HepG2 (cell line): Measurements from ENCODE around the gene CMTM3. TPM values are rescaled to one million over a fixed set of nuclear protein-coding genes. Genes with fewer than 3 reads are reported as not detected.

Experiments
- E2F2 ChIP-seq: sonication (generic); formaldehyde crosslinking; IDR thresholded peaks from 2 replicates; pipeline ENCODE4 v1.4.0; 2020; ENCODE audit warnings: missing genetic modification reagents, borderline replicate concordance
- HIC2 ChIP-seq: sonication (generic); formaldehyde crosslinking; IDR thresholded peaks from 2 replicates; pipeline ENCODE4 v1.9.0; 2022; ENCODE audit warnings: low read depth, missing genetic modification reagents
- HIVEP1 ChIP-seq: sonication (generic); formaldehyde crosslinking; IDR thresholded peaks from 2 replicates; pipeline ENCODE4 v1.4.0; 2020; ENCODE audit warnings: mild to moderate bottlenecking, missing genetic modification reagents
- KDM6A ChIP-seq: IDR thresholded peaks from 2 replicates; pipeline ENCODE4 v1.6.1; 2016; ENCODE audit warnings: low read depth
- MYNN ChIP-seq: sonication (generic); formaldehyde crosslinking; IDR thresholded peaks from 2 replicates; pipeline ENCODE4 v1.4.0; 2020; ENCODE audit warnings: mild to moderate bottlenecking, low read depth, missing genetic modification reagents
- MYPOP ChIP-seq: sonication (generic); formaldehyde crosslinking; IDR thresholded peaks from 2 replicates; pipeline ENCODE4 v1.8.1; 2023; ENCODE audit warnings: mild to moderate bottlenecking, moderate library complexity, missing genetic modification reagents
- NBN ChIP-seq: fragments of 450-650 bp; conservative IDR thresholded peaks from 2 replicates; pipeline ENCODE4 v1.6.1; 2017
- PITX1 ChIP-seq: sonication (generic); formaldehyde crosslinking; IDR thresholded peaks from 2 replicates; pipeline ENCODE4 v1.5.1; 2020; ENCODE audit warnings: mild to moderate bottlenecking, missing genetic modification reagents
- RARG ChIP-seq: sonication (generic); formaldehyde crosslinking; IDR thresholded peaks from 2 replicates; pipeline ENCODE4 v1.4.0; 2020; ENCODE audit warnings: low read depth, mild to moderate bottlenecking, missing genetic modification reagents
- RBM22 ChIP-seq: fragments of 200-400 bp; formaldehyde crosslinking; optimal IDR thresholded peaks from 2 replicates; pipeline ENCODE3; 2017; ENCODE audit warnings: mild to moderate bottlenecking, low read length, moderate library complexity
- RERE ChIP-seq: IDR thresholded peaks from 2 replicates; pipeline ENCODE4 v1.6.1; 2016; ENCODE audit warnings: low read depth, missing genetic modification reagents, missing compliant biosample characterization
- SIN3B ChIP-seq: fragments of 150-350 bp; IDR thresholded peaks from 2 replicates; pipeline ENCODE4 v1.6.1; 2014; ENCODE audit warnings: low read length
- SRF ChIP-seq: IDR thresholded peaks from 2 replicates; pipeline ENCODE4 v1.6.1; 2011; ENCODE audit warnings: mild to moderate bottlenecking, low read depth, low read length, moderate library complexity
- SRY ChIP-seq: sonication (generic); formaldehyde crosslinking; IDR thresholded peaks from 2 replicates; pipeline ENCODE4 v1.8.0; 2022; ENCODE audit warnings: mild to moderate bottlenecking, missing genetic modification reagents
- STAT6 ChIP-seq: sonication (generic); formaldehyde crosslinking; IDR thresholded peaks from 2 replicates; pipeline ENCODE4 v1.4.0; 2020; ENCODE audit warnings: missing genetic modification reagents, mild to moderate bottlenecking, borderline replicate concordance
- TCF7L2 ChIP-seq: IDR thresholded peaks from 2 replicates; pipeline ENCODE4 v1.6.1; 2011; ENCODE audit warnings: mild to moderate bottlenecking, low read depth, low read length, moderate library complexity
- ZNF331 ChIP-seq: sonication (generic); formaldehyde crosslinking; IDR thresholded peaks from 2 replicates; pipeline ENCODE4 v1.4.0; 2020; ENCODE audit warnings: missing genetic modification reagents
- ZNF768 ChIP-seq: sonication (generic); formaldehyde crosslinking; IDR thresholded peaks from 2 replicates; pipeline ENCODE4 v1.4.0; 2020; ENCODE audit warnings: missing genetic modification reagents
- polyA plus RNA-seq, 8 experiments: library from polyadenylated mRNA; depleted of rRNA in 3 of 8; stranded (reverse) in 7 of 8; unstranded in 1 of 8; fragments of >200 nt; fragmentation: Illumina TruSeq in 4 of 8; extraction: Trizol in 4 of 8; gene quantifications; 2 replicates each; pipeline versions ENCODE4 v1.2.1 to v1.2.3, GENCODE V29; 2011 to 2016; ENCODE audit warnings: low read depth in 4 of 8, missing spikeins in 1 of 8, mixed read lengths in 1 of 8; ENCODE audit not compliant: insufficient read depth in 1 of 8
- total RNA-seq, 5 experiments: library from RNA; depleted of rRNA; stranded (reverse); fragments of >200 nt; fragmentation: Illumina TruSeq; extraction: Trizol; gene quantifications; 2 replicates each; pipeline ENCODE4 v1.2.3, GENCODE V29; 2016; ENCODE audit warnings: low read depth in 1 of 5

Gene CMTM3
- total and polyA plus RNA-seq, 2 of the 13 experiments (the other 11 are each of a cell fraction or from before 2014, with no cell fraction given) = 29.2 to 48.7 TPM

- no peak for TF ChIP-seq RERE (CRISPR knock-in tag)
- TF ChIP-seq RBM22 = no peak
- no peak; the same call in 1 of the 2 replicates for TF ChIP-seq PITX1 (CRISPR knock-in tag)
- TF ChIP-seq HIVEP1 (CRISPR knock-in tag) = no peak
- TF ChIP-seq ZNF331 (CRISPR knock-in tag) = no peak
- TF ChIP-seq E2F2 (CRISPR knock-in tag) = no peak
- TF ChIP-seq MYPOP (CRISPR knock-in tag) = no peak
- no peak for TF ChIP-seq TCF7L2
- no peak for TF ChIP-seq SRY (CRISPR knock-in tag)
- TF ChIP-seq STAT6 (CRISPR knock-in tag) = no peak
- no peak for TF ChIP-seq SIN3B
- no peak for TF ChIP-seq SRF
- no peak for TF ChIP-seq KDM6A (CRISPR knock-in tag)
- TF ChIP-seq ZNF768 (CRISPR knock-in tag) = no peak
- no peak for TF ChIP-seq NBN
- peak; percentile 36; the same call in 1 of the 2 replicates for TF ChIP-seq HIC2 (CRISPR knock-in tag)
- TF ChIP-seq RARG (CRISPR knock-in tag) = no peak
- TF ChIP-seq MYNN = no peak
Observed at GRCh38 chr16:66603537-66604375, 748 bp upstream of the CMTM3 start (continued).
